HG03097 (cell line): ENCODE data around the gene SGSM2.

Source experiments
- ATAC-seq: cut with Tn5 transposase; IDR thresholded peaks from one replicate; pipeline ENCODE4 v1.9.1; 2021; ENCODE audit not compliant: unreplicated experiment, low FRiP score

The SGSM2 gene

DNA sequence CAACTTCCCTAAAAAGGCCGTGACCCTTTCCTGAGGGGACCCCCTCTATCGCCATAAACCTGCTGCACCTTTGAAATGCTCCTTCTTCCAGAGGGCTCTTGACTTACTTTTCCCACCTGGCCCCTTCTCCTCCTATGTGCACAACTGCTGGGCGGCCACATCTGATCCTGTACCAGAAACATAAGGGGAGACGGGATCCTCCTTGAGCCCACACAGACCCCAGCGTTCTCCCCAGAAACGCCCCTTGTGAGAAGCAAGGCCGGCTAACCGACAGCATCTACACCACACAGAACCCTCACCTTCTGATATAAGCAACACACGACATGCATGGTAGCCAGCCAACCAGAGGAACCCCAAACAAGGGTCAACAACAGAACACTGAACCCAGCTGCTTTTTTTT lies 77.8 kb downstream of the SGSM2 start:
- ATAC-seq = no peak

DNA sequence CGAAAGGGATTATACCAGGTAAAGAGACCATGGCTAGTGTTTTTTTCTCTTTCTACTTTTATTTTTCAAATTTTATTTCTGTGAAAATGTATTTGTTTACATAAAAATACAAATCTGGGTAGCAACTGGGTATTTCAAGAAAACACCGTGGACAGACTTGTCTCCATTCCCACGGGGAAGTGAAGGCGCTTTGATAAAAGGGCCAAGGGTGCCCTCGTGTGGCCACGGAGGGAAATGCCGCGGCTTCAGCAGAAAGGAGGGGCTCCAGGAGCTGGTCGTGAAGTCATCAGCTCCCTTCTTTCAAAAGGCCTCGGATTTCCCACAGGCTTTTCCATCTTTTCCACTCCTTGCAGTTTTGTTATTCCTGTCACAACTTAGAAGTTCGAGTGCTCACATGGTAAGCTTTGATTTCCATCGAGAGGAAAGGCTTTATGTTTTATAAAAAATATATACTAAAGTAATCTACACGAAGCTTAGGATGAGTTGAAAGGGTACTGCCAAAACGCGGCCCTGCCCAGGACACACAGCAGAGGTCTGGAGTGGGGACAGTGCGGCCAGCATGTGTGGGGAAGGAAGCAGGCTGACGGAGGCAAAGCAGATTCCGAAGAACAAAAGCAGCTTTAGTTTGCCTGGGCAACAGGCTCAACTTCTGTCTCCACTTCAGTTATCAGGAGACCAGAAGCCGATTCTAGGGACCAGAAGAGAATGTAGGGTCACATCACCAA lies 78.9 kb downstream of the SGSM2 start:
- ATAC-seq = no peak

DNA sequence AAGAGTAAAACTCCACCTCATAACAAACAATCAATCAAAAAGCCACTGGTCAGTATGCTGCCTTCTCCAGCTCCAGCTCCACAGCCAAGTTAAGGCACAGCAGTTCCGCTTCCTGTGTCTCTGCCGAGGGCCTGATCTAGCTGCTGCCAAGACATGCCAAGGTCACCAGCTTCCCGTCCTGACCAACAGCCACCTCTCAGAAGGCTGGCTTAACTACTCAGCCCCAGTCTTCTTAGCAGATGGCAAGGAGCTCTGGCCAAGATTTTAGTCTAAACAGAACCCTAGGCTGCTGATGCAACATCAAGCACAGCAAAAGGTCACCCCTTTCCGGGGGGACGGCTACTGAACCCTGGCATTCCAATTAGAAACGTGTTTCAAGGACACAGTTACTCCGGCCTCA lies 81.3 kb downstream of the SGSM2 start:
- no peak for ATAC-seq

DNA sequence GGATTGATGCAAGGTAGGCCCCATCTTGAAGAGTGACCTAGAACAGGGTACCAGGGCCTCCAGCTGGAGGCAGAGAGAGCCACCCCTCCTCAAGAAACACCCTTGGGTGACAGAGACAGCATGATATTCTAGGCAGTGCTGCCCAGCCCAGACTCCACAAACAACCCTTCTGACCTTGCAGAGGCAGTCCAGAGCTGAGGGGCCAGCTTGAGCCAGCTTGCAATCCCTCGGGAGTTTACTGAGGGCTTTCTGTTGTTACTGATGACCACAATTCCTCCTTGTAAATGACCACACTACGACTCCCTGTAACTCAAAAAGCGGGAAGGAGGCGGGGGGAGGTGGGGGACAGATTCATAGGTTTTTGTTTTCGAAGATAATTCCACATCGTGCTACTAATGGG lies 82.2 kb downstream of the SGSM2 start:
- no peak for ATAC-seq

DNA sequence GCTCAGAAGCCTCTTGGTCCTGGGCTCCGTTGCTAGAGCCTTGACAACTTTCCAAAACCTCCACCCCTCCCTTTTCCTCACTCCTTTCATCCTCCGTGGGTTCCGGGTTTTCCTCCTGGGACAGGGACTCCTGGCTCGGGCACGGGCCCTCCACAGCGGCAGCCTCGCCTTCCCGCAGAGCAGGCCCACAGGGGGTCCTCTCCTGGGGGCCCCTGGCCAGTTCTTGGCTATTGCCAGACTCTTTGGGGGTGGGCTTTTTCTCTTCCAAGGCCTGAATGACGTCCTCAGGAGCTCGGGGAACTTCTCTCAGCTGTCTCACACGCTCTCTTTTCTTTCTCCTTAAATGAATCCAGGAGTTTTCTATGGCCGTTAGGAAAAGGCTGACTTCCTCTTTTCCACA lies 82.9 kb downstream of the SGSM2 start:
- ATAC-seq = no peak

DNA sequence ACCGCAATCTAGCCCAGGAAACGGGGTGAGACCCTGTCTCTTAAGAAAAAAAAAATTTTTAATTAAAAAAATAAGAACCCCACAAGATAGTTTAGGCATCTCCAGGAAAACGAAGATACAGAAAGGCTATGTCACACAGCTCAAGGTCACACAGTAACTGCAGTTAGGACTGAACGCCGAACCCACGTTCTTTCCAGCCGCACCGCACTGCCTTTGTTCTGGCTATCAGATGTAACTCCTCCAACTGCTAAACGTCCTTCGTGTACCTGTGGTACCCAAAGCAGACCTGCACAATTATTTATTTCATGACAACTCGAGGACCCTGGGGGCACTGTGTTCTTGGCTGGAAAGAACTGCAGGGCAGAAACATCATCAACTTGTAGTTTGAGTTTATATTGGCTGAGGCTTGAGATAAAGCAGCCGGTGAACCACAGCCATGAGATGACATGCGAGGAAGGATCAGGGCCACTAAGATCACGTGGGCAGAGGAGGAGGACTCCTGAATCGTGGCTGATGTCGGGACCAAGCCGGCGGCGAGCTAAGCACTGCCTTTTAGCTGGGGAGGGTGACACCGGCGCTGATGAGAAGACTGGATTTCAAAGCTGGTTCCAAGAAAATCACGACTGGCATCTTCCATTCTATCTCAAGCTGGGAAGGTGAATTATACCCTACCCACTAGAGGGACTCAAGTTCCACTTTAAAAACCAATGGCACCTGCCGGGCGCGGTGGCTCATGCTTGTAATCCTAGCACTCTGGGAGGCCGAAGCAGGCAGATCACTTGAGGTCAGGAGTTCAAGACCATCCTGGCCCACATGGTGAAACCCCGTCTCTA lies 84.2 kb downstream of the SGSM2 start:
- no peak for ATAC-seq

DNA sequence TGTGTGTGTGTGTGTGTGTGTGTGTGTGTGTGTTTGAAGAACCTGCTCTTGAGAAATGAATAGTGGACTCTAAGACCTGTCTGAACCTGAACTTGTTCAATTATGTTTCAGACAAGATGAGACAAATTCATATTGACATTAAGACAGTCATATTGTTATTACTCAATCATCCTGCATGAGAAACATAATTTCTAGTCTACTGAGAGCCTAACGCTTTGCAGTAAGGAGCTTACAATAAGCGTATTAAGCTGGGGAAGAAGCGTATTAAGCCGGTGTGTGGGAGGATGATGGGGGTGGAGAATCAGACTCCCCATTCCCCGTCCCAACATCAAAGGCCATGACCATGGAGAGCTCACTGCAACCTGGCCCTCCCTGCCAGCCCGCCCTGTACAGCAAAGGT lies 86.0 kb downstream of the SGSM2 start:
- no peak for ATAC-seq

DNA sequence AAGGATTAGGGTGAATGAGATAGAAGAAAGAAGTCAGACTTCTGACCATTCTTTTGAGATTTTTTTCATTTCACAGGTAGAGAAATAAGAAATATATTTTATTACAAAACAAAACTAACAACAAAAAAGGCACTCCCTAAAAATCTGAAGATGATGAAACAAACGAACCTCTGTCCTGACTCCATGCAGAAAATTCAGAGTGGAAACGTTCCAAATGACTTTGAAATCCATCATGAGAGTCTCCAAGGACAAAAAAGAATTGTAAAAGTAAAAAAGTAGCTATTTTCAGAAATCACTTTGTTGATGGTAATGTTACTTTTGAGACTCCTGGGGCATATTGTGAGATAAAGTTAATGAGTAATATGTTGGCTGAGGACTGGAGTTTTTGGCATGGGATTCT lies 89.9 kb downstream of the SGSM2 start:
- no peak for ATAC-seq

DNA sequence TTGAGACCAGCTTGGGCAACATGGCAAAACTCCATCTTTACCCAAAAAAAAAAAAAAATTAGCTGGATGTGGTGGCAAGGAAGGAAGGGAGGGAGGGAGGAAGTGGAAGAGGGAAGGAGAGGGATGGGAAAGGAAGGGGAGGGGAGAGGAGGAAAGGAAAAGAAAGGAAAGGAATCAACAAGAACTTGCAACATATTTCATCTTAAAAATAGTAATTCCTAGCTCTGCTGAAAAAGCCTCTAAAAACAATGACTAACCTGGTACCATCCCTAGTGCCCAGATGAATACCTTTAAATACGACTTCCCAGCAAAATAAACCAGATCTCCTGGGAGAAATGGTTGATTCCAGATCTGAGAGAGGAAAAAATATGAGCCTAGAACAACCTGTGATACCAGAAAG lies 90.6 kb downstream of the SGSM2 start:
- ATAC-seq = no peak
